Spleen (tissue), 11 donors: ENCODE data around the gene SP4. TPM values are rescaled to one million over a fixed set of nuclear protein-coding genes. Genes with fewer than 3 reads are reported as not detected.

Experiments used
- DNase-seq: peaks from one replicate; pipeline ENCODE4 v3.0.0-alpha.2; 2020
- H3K27ac ChIP-seq, 8 donors: fragments of 200-600 bp; sonication (generic) in 7 of 8; 1 replicate in 4 of 8; 2 replicates in 4 of 8; pipeline versions ENCODE4 v1.5.0 to v1.8.0; 2016 to 2021; ENCODE audit warnings: inconsistent platforms in 4 of 8, mild to moderate bottlenecking in 4 of 8, moderate library complexity in 1 of 8
- H3K27me3 ChIP-seq, 7 donors: fragments of 200-600 bp; sonication (generic) in 6 of 7; replicated peaks in 1 of 7; 1 replicate in 4 of 7; 2 replicates in 3 of 7; pipeline versions ENCODE4 v1.5.0 to v1.8.0; 2016 to 2021; ENCODE audit warnings: inconsistent platforms in 3 of 7, mild to moderate bottlenecking in 1 of 7
- H3K36me3 ChIP-seq, 6 donors: fragments of 200-600 bp; sonication (generic) in 5 of 6; 1 replicate in 4 of 6; 2 replicates in 2 of 6; pipeline versions ENCODE4 v1.5.0 to v1.8.0; 2016 to 2021; ENCODE audit warnings: inconsistent platforms in 2 of 6
- H3K4me1 ChIP-seq, 6 donors: fragments of 200-600 bp; sonication (generic) in 5 of 6; 1 replicate in 3 of 6; 2 replicates in 3 of 6; pipeline versions ENCODE4 v1.5.0 to v1.8.0; 2016 to 2021; ENCODE audit warnings: inconsistent platforms in 3 of 6
- H3K4me3 ChIP-seq, 8 donors: fragments of 200-600 bp; sonication (generic) in 7 of 8; 1 replicate in 4 of 8; 2 replicates in 4 of 8; pipeline versions ENCODE4 v1.5.0 to v1.8.0; 2016 to 2021; ENCODE audit warnings: inconsistent platforms in 4 of 8, mild to moderate bottlenecking in 4 of 8, moderate library complexity in 2 of 8
- H3K9me3 ChIP-seq, 8 donors: fragments of 200-600 bp; sonication (generic) in 7 of 8; 1 replicate in 4 of 8; 2 replicates in 4 of 8; pipeline versions ENCODE4 v1.5.0 to v1.8.0; 2016 to 2021; ENCODE audit warnings: inconsistent platforms in 4 of 8
- CTCF ChIP-seq, 11 experiments: fragments of 200-600 bp in 7 of 11; fragments of 450-650 bp in 4 of 11; sonication (generic) in 4 of 11; IDR thresholded peaks in 8 of 11; conservative IDR thresholded peaks in 3 of 11; 1 replicate in 7 of 11; 2 replicates in 4 of 11; pipeline versions ENCODE4 v1.4.0 to v1.8.0; 2016 to 2021; ENCODE audit warnings: antibody characterized with exemption in 11 of 11, inconsistent platforms in 4 of 11, mild to moderate bottlenecking in 1 of 11
- POLR2A ChIP-seq, 3 donors: fragments of 450-650 bp; IDR thresholded peaks; one replicate each; pipeline ENCODE4 v1.5.1; 2017; ENCODE audit warnings: antibody characterized with exemption in 3 of 3, mild to moderate bottlenecking in 1 of 3
- POLR2AphosphoS5 ChIP-seq, 3 donors: sonication (generic); formaldehyde crosslinking; IDR thresholded peaks; one replicate each; pipeline ENCODE4 v1.5.1; 2017; ENCODE audit warnings: antibody characterized with exemption in 3 of 3
- WGBS, 5 donors: extraction: QIAGEN DNeasy Blood & Tissue Kit in 3 of 5; methylation state at CpG; one replicate each; pipeline versions ENCODE4 v1.1.5 to v1.1.7; 2013 to 2018; 5-methylcytosine and 5-hydroxymethylcytosine counted together
- intact Hi-C: fragments of 100-400 bp; cut with DNase I; formaldehyde crosslinking; loops from one replicate; pipeline ENCODE4 v1.15.0; 2023; ENCODE audit warnings: low total_unique reads
- polyA plus RNA-seq, 3 donors: library from polyadenylated mRNA; stranded (reverse); fragments of 200-250 nt; gene quantifications; one replicate each; pipeline ENCODE4 v1.2.1, GENCODE V29; 2013
- total RNA-seq, 7 donors: library from RNA; depleted of rRNA in 3 of 7; stranded (reverse); fragments of >200 nt in 3 of 7; fragmentation: NEBNext Ultra II Directional in 4 of 7; extraction: Animal tissue kit (Norgen Biotek cat#: 25700) in 4 of 7; gene quantifications; one replicate each; pipeline versions ENCODE4 v1.1.0 to v1.2.1, GENCODE V29; 2016 to 2021
- donor health status: healthy with polysubstance abuse.
- donor health status: DM: no; HTN: no; CAD: no; lungs with moderate emphysema.
- donor health status: DM: no; HTN: no; CAD: no.
- donor health status: Bipolar disorder and iron deficiency.
- donor health status: healthy.
- donor health status: DM: no; HTN: no; CAD: no.
- donor health status: DM: yes; HTN: yes; CAD: no.

SP4 gene
- total and polyA plus RNA-seq, 10 donors = 2.5 to 19.0 (median 14.3) TPM

- no peaks in the 10 kb centered on the region for H3K4me1 ChIP-seq
- H3K4me3 ChIP-seq = no peak overlapping the region
- intact Hi-C loops = no loop called here
- WGBS, 5 donors = 90 to 99% (median 91%) methylated on average over 2 of the region's 2 CpGs
- peaks cover 0 to 37% (median 14%) of the 10 kb centered on the region in 6 donors for H3K36me3 ChIP-seq
- H3K27me3 ChIP-seq = no peaks in the 10 kb centered on the region
- no peak overlapping the region for H3K27ac ChIP-seq
- H3K9me3 ChIP-seq = no peaks in the 10 kb centered on the region
- no peak for DNase-seq
- TF ChIP-seq POLR2AphosphoS5 (IDR thresholded peaks at IDR 0.05) (no peak), CTCF (IDR thresholded peaks at IDR 0.05 in 8 of 11, conservative IDR thresholded peaks at IDR 0.05 in 3 of 11) (no peak), POLR2A (IDR thresholded peaks at IDR 0.05) (no peak)
Measured at GRCh38 chr7:21476429-21476828, 48.5 kb downstream of the SP4 start.

GRCh38 chr7:21480693-21481403, 53.0 kb downstream of the SP4 start:
- no peak for TF ChIP-seq POLR2AphosphoS5 (IDR thresholded peaks at IDR 0.05)
- TF ChIP-seq POLR2A (IDR thresholded peaks at IDR 0.05) = no peak
- TF ChIP-seq CTCF (IDR thresholded peaks at IDR 0.05 in 8 of 11, conservative IDR thresholded peaks at IDR 0.05 in 3 of 11) = no peak
- intact Hi-C loops = no loop called here
- 92 to 95% (median 93%) methylated on average over 3 of the region's 3 CpGs for WGBS, 5 donors
- H3K27me3 ChIP-seq = no peaks in the 10 kb centered on the region
- H3K36me3 ChIP-seq = peaks cover 0 to 60% (median 14%) of the 10 kb centered on the region in 6 donors
- no peak overlapping the region for H3K27ac ChIP-seq
- DNase-seq = no peak
- no peak overlapping the region for H3K4me3 ChIP-seq
- no peaks in the 10 kb centered on the region for H3K9me3 ChIP-seq
- no peaks in the 10 kb centered on the region for H3K4me1 ChIP-seq

- no peaks in the 10 kb centered on the region for H3K27me3 ChIP-seq
- intact Hi-C loops = no loop called here
- DNase-seq = no peak
- WGBS, 5 donors = 73 to 98% (median 94%) methylated on average over 2 of the region's 2 CpGs
- TF ChIP-seq POLR2A (IDR thresholded peaks at IDR 0.05) (no peak), POLR2AphosphoS5 (IDR thresholded peaks at IDR 0.05) (no peak), CTCF (IDR thresholded peaks at IDR 0.05 in 8 of 11, conservative IDR thresholded peaks at IDR 0.05 in 3 of 11) (no peak)
- H3K27ac ChIP-seq = no peak overlapping the region
- H3K9me3 ChIP-seq = no peaks in the 10 kb centered on the region
- peaks cover 0 to 52% (median 11%) of the 10 kb centered on the region in 6 donors for H3K36me3 ChIP-seq
- H3K4me1 ChIP-seq = no peaks in the 10 kb centered on the region
- no peak overlapping the region for H3K4me3 ChIP-seq
Measured at GRCh38 chr7:21486511-21486910, 58.6 kb downstream of the SP4 start.

- no peaks in the 10 kb centered on the region for H3K27me3 ChIP-seq
- DNase-seq = no peak
- H3K4me3 ChIP-seq = no peak overlapping the region
- no peaks in the 10 kb centered on the region for H3K4me1 ChIP-seq
- peaks cover 0 to 62% (median 5%) of the 10 kb centered on the region in 6 donors for H3K36me3 ChIP-seq
- no peak overlapping the region for H3K27ac ChIP-seq
- peaks cover 0 to 53% (median 45%) of the 10 kb centered on the region in 8 donors for H3K9me3 ChIP-seq
- intact Hi-C loops = no loop called here
- TF ChIP-seq POLR2A (IDR thresholded peaks at IDR 0.05) (no peak), CTCF (IDR thresholded peaks at IDR 0.05 in 8 of 11, conservative IDR thresholded peaks at IDR 0.05 in 3 of 11) (no peak)
Measured at GRCh38 chr7:21495731-21496130, 67.8 kb downstream of the SP4 start.
